NCI-H1417 (cell line): ENCODE measurements around the gene ZNF609.
"Not testable (repeated sequence)": the region's sequence is repeated elsewhere in the genome, so short reads cannot be mapped to it uniquely, and the experiment has no call there.

Experiments used
- DNase-seq, 3 experiments: peaks; one replicate each; lab custom pipeline; 2025; lab: John Stamatoyannopoulos, UW

ZNF609 gene

GRCh38 chr15:64583983-64584382 is 123.6 kb downstream of the ZNF609 start:
- DNase-seq = no peak

GRCh38 chr15:64586259-64586870 is 126.0 kb downstream of the ZNF609 start:
- DNase-seq = no peak

- no peak for DNase-seq
These were observed 126.6 kb downstream of the ZNF609 start for GRCh38 chr15:64586984-64587383.

GRCh38 chr15:64589435-64590084 is 129.2 kb downstream of the ZNF609 start:
- DNase-seq = no peak

GRCh38 chr15:64592845-64593244 is 132.5 kb downstream of the ZNF609 start:
- DNase-seq = not testable (repeated sequence)

- peak; percentile 60 to 90 (median 77) for DNase-seq
These were observed 136.5 kb downstream of the ZNF609 start for GRCh38 chr15:64596701-64597476.

GRCh38 chr15:64597477-64597822 is 137.1 kb downstream of the ZNF609 start:
- DNase-seq = no peak

- no peak for DNase-seq
These were observed 138.8 kb downstream of the ZNF609 start for GRCh38 chr15:64599226-64599625.

GRCh38 chr15:64599716-64600115 is 139.3 kb downstream of the ZNF609 start:
- DNase-seq = no peak

- no peak for DNase-seq
These were observed 140.4 kb downstream of the ZNF609 start for GRCh38 chr15:64600794-64601193.

- no peak for DNase-seq
These were observed 143.9 kb downstream of the ZNF609 start for GRCh38 chr15:64604319-64604718.

- not testable (repeated sequence) for DNase-seq
These were observed 147.0 kb downstream of the ZNF609 start for GRCh38 chr15:64607416-64607815.

- no peak for DNase-seq
These were observed 150.0 kb downstream of the ZNF609 start for GRCh38 chr15:64610257-64610919.

GRCh38 chr15:64611085-64611725 is 150.8 kb downstream of the ZNF609 start:
- peak in 1 of 3 experiments; percentile 21 for DNase-seq

- DNase-seq = no peak
These were observed 154.1 kb downstream of the ZNF609 start for GRCh38 chr15:64614519-64614918.

GRCh38 chr15:64617727-64618126 is 157.3 kb downstream of the ZNF609 start:
- no peak for DNase-seq

- DNase-seq = no peak
These were observed 157.8 kb downstream of the ZNF609 start for GRCh38 chr15:64618138-64618537.

- no peak for DNase-seq
These were observed 158.2 kb downstream of the ZNF609 start for GRCh38 chr15:64618540-64618939.

GRCh38 chr15:64619880-64620839 is 159.8 kb downstream of the ZNF609 start:
- DNase-seq = no peak

GRCh38 chr15:64621056-64621455 is 160.7 kb downstream of the ZNF609 start:
- no peak for DNase-seq
